Activated T-cell treated with anti-CD3 and anti-CD28 coated beads, Interleukin-2, amount 50 U/mL, for 1 hour (primary cell): ENCODE data around the gene FAM168B.
A peak's percentile ranks its signal among the peaks of the same experiment; 100 is the strongest.

ENCODE experiments used
- DNase-seq: peaks from one replicate; pipeline ENCODE4 v3.0.0-alpha.2; 2020

FAM168B gene

GRCh38 chr2:131054488-131054887 is 38.8 kb downstream of the FAM168B start:
- DNase-seq = no peak

- DNase-seq = no peak
Measured at GRCh38 chr2:131052741-131053263, 40.5 kb downstream of the FAM168B start.

GRCh38 chr2:131050896-131051295 is 42.4 kb downstream of the FAM168B start:
- DNase-seq = no peak

- DNase-seq = no peak
Measured at GRCh38 chr2:131049150-131049718, 44.0 kb downstream of the FAM168B start.

GRCh38 chr2:131048641-131049040 is 44.6 kb downstream of the FAM168B start:
- DNase-seq = no peak

GRCh38 chr2:131047920-131048560 is 45.2 kb downstream of the FAM168B start:
- DNase-seq = no peak

GRCh38 chr2:131046918-131047652 is 46.2 kb downstream of the FAM168B start:
- no peak for DNase-seq

- no peak for DNase-seq
Measured at GRCh38 chr2:131046028-131046917, 47.0 kb downstream of the FAM168B start.

- DNase-seq = no peak
Measured at GRCh38 chr2:131045286-131046027, 47.8 kb downstream of the FAM168B start.

GRCh38 chr2:131044757-131045150 is 48.5 kb downstream of the FAM168B start:
- DNase-seq = no peak

- no peak for DNase-seq
Measured at GRCh38 chr2:131044075-131044756, 49.0 kb downstream of the FAM168B start.

GRCh38 chr2:131043199-131044074 is 49.8 kb downstream of the FAM168B start:
- no peak for DNase-seq

GRCh38 chr2:131042148-131042775 is 51.0 kb downstream of the FAM168B start:
- DNase-seq = no peak

GRCh38 chr2:131041402-131042147 is 51.7 kb downstream of the FAM168B start:
- DNase-seq = no peak

GRCh38 chr2:131040661-131041401 is 52.4 kb downstream of the FAM168B start:
- DNase-seq = no peak

- DNase-seq = peak; percentile 51
Measured at GRCh38 chr2:131039908-131040660, 53.2 kb downstream of the FAM168B start.

GRCh38 chr2:131039535-131039907 is 53.7 kb downstream of the FAM168B start:
- no peak for DNase-seq

- DNase-seq = no peak
Measured at GRCh38 chr2:131039101-131039440, 54.2 kb downstream of the FAM168B start.
